Trophoblast cell (in vitro differentiated cells and primary cell): Measurements from ENCODE around the gene RAB44.

ENCODE experiments used
- DNase-seq, 2 donors: peaks; one replicate each; pipeline ENCODE4 v3.0.0-alpha.2; 2016
- H2AFZ ChIP-seq: 2 replicates; pipeline ENCODE4 v1.6.1; 2013; ENCODE audit warnings: low read length, moderate library complexity, mild to moderate bottlenecking; ENCODE audit not compliant: insufficient read depth, poor library complexity
- H2AK5ac ChIP-seq: 2 replicates; pipeline ENCODE4 v1.6.1; 2013; ENCODE audit warnings: mild to moderate bottlenecking, low read length
- H2BK120ac ChIP-seq: 2 replicates; pipeline ENCODE4 v1.6.1; 2013; ENCODE audit warnings: low read length, mild to moderate bottlenecking, moderate library complexity; ENCODE audit not compliant: insufficient read depth, poor library complexity
- H2BK12ac ChIP-seq: 2 replicates; pipeline ENCODE4 v1.6.1; 2013; ENCODE audit warnings: mild to moderate bottlenecking, low read length, moderate library complexity
- H2BK5ac ChIP-seq: 2 replicates; pipeline ENCODE4 v1.6.1; 2013; ENCODE audit warnings: low read length, low read depth, moderate library complexity, mild to moderate bottlenecking; ENCODE audit not compliant: poor library complexity
- H3K14ac ChIP-seq: 2 replicates; pipeline ENCODE4 v1.6.1; 2013; ENCODE audit warnings: mild to moderate bottlenecking, low read length
- H3K18ac ChIP-seq: 2 replicates; pipeline ENCODE4 v1.6.1; 2013; ENCODE audit warnings: mild to moderate bottlenecking, low read length
- H3K23ac ChIP-seq: 2 replicates; pipeline ENCODE4 v1.6.1; 2013; ENCODE audit warnings: low read length
- H3K27ac ChIP-seq: 2 replicates; pipeline ENCODE4 v1.5.1; 2013; ENCODE audit warnings: low read depth, mild to moderate bottlenecking, inconsistent platforms, low read length, moderate library complexity
- H3K27me3 ChIP-seq: 2 replicates; pipeline ENCODE4 v1.6.1; 2013; ENCODE audit warnings: inconsistent platforms, mild to moderate bottlenecking, low read length, moderate library complexity; ENCODE audit not compliant: insufficient read depth
- H3K36me3 ChIP-seq, 2 experiments: 1 replicate in 1 of 2; 2 replicates in 1 of 2; pipeline ENCODE4 v1.6.1; 2013; ENCODE audit warnings: low read length in 2 of 2, mild to moderate bottlenecking in 2 of 2, moderate library complexity in 1 of 2; ENCODE audit not compliant: insufficient read depth in 2 of 2, control insufficient read depth in 1 of 2
- H3K4ac ChIP-seq: 2 replicates; pipeline ENCODE4 v1.6.1; 2013; ENCODE audit warnings: low read depth, mild to moderate bottlenecking, low read length, moderate library complexity
- H3K4me1 ChIP-seq, 2 experiments: 1 replicate in 1 of 2; 2 replicates in 1 of 2; pipeline ENCODE4 v1.6.1; 2013; ENCODE audit warnings: low read length in 2 of 2, mild to moderate bottlenecking in 2 of 2, moderate library complexity in 1 of 2; ENCODE audit not compliant: insufficient read depth in 2 of 2, control insufficient read depth in 1 of 2
- H3K4me2 ChIP-seq: 2 replicates; pipeline ENCODE4 v1.6.1; 2013; ENCODE audit warnings: inconsistent platforms, mild to moderate bottlenecking, low read length, moderate library complexity
- H3K4me3 ChIP-seq: 2 replicates; pipeline ENCODE4 v1.5.1; 2013; ENCODE audit warnings: mild to moderate bottlenecking, low read depth, low read length, inconsistent platforms
- H3K79me1 ChIP-seq: one replicate; pipeline ENCODE4 v1.6.1; 2013; ENCODE audit warnings: low read length
- H3K79me2 ChIP-seq: 2 replicates; pipeline ENCODE4 v1.6.1; 2013; ENCODE audit warnings: low read length, mild to moderate bottlenecking; ENCODE audit not compliant: control insufficient read depth, insufficient read depth, poor library complexity
- H3K9ac ChIP-seq: 2 replicates; pipeline ENCODE4 v1.6.1; 2013; ENCODE audit warnings: mild to moderate bottlenecking, low read length
- H3K9me3 ChIP-seq: 2 replicates; pipeline ENCODE4 v1.6.1; 2013; ENCODE audit warnings: low read depth, mild to moderate bottlenecking, control low read depth, inconsistent platforms, low read length; ENCODE audit not compliant: insufficient read depth
- H4K12ac ChIP-seq: 2 replicates; pipeline ENCODE4 v1.6.1; 2013; ENCODE audit warnings: low read depth, mild to moderate bottlenecking, low read length, moderate library complexity
- H4K8ac ChIP-seq: 2 replicates; pipeline ENCODE4 v1.6.1; 2013; ENCODE audit warnings: low read depth, mild to moderate bottlenecking, low read length, moderate library complexity
- H4K91ac ChIP-seq: one replicate; pipeline ENCODE4 v1.6.1; 2013; ENCODE audit warnings: low read depth, mild to moderate bottlenecking, low read length, moderate library complexity
- WGBS: extraction: QIAGEN DNeasy Blood & Tissue Kit; methylation state at CpG from one replicate; pipeline ENCODE4 v1.1.7; 2013; ENCODE audit warnings: missing lambda C conversion rate; ENCODE audit not compliant: insufficient read length, insufficient coverage; ENCODE audit errors: extremely low coverage; 5-methylcytosine and 5-hydroxymethylcytosine counted together

Gene RAB44

DNA sequence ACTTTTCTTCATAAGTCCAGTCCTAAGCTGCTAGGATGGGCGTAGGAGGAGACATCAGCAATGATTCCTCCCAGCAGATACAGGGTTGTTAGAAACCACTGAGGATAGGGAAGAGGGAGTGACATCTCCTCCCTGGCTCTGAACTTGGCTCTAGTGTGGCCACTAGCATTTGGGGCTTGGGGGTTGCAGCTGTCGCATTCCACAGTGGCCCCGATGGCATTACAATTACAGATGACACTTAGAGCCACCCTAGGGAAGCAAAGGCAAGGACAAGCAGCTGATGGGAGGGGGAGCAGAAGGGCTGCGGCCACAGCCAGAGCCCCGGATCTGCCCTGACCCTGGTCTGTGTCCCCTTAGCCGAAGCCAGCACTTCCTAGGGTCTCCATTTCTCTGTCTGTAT is 28.6 kb upstream of the RAB44 start:
- no peaks in the 10 kb centered on the region for H3K9me3 ChIP-seq
- H3K79me1 ChIP-seq, result peaks cover 24% of the 10 kb centered on the region
- no peak for DNase-seq
- WGBS, result no CpG with 5 or more reads among the region's 6 CpGs
- H3K4me3 ChIP-seq, result no peak overlapping the region
- H3K4me2 ChIP-seq, result no peak overlapping the region
- peak overlapping the region; percentile 33 for H3K18ac ChIP-seq
- H3K27ac ChIP-seq, result no peak overlapping the region
- H3K79me2 ChIP-seq, result peaks cover 2% of the 10 kb centered on the region
- H3K9ac ChIP-seq, result no peak overlapping the region
- H3K14ac ChIP-seq, result peak overlapping the region; percentile 55
- no peak overlapping the region for H2BK5ac ChIP-seq
- H2BK12ac ChIP-seq, result peak overlapping the region; percentile 98
- H4K8ac ChIP-seq, result no peak overlapping the region
- H3K23ac ChIP-seq, result no peak overlapping the region
- peak overlapping the region; percentile 74 for H2BK120ac ChIP-seq
- H3K4me1 ChIP-seq, result peaks cover 8 to 11% of the 10 kb centered on the region in 2 experiments
- no peak overlapping the region for H3K4ac ChIP-seq
- no peaks in the 10 kb centered on the region for H3K36me3 ChIP-seq
- H3K27me3 ChIP-seq, result no peaks in the 10 kb centered on the region
- H2AFZ ChIP-seq, result no peak overlapping the region
- peak overlapping the region; percentile 95 for H2AK5ac ChIP-seq
- peak overlapping the region; percentile 72 for H4K91ac ChIP-seq
- peak overlapping the region; percentile 5 for H4K12ac ChIP-seq

DNA sequence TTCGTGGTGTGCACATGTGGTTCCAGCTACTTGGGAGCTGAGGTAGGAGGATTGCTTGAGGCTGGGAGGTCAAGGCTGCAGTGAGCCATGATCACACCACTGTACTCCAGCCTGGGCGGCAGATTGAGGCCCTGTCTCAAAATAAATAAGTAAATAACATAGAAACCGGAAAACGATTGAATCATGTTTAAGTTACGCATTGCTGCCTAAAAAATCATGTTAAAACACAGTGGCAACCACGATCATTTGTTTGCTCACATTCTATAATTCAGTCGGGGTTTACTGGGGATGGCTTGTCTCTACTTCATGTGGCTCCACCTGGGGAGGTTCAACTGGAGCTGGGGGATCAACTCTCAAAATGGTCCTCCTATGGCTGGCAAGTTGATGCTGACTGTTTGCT is 27.4 kb upstream of the RAB44 start:
- peaks cover 2% of the 10 kb centered on the region for H3K79me2 ChIP-seq
- H3K79me1 ChIP-seq, result peaks cover 24% of the 10 kb centered on the region
- no peak overlapping the region for H3K4ac ChIP-seq
- no peak overlapping the region for H4K12ac ChIP-seq
- H2BK5ac ChIP-seq, result no peak overlapping the region
- H3K27me3 ChIP-seq, result no peaks in the 10 kb centered on the region
- H3K9ac ChIP-seq, result no peak overlapping the region
- H3K4me3 ChIP-seq, result no peak overlapping the region
- no peaks in the 10 kb centered on the region for H3K36me3 ChIP-seq
- H2AK5ac ChIP-seq, result no peak overlapping the region
- H3K9me3 ChIP-seq, result no peaks in the 10 kb centered on the region
- H2BK12ac ChIP-seq, result peak overlapping the region; percentile 17
- no peak overlapping the region for H3K14ac ChIP-seq
- no CpG with 5 or more reads among the region's 7 CpGs for WGBS
- no peak overlapping the region for H3K4me2 ChIP-seq
- H2AFZ ChIP-seq, result no peak overlapping the region
- no peak overlapping the region for H3K27ac ChIP-seq
- no peak overlapping the region for H3K18ac ChIP-seq
- DNase-seq, result no peak
- H4K91ac ChIP-seq, result no peak overlapping the region
- no peak overlapping the region for H2BK120ac ChIP-seq
- H4K8ac ChIP-seq, result no peak overlapping the region
- peaks cover 8 to 11% of the 10 kb centered on the region in 2 experiments for H3K4me1 ChIP-seq
- H3K23ac ChIP-seq, result no peak overlapping the region

DNA sequence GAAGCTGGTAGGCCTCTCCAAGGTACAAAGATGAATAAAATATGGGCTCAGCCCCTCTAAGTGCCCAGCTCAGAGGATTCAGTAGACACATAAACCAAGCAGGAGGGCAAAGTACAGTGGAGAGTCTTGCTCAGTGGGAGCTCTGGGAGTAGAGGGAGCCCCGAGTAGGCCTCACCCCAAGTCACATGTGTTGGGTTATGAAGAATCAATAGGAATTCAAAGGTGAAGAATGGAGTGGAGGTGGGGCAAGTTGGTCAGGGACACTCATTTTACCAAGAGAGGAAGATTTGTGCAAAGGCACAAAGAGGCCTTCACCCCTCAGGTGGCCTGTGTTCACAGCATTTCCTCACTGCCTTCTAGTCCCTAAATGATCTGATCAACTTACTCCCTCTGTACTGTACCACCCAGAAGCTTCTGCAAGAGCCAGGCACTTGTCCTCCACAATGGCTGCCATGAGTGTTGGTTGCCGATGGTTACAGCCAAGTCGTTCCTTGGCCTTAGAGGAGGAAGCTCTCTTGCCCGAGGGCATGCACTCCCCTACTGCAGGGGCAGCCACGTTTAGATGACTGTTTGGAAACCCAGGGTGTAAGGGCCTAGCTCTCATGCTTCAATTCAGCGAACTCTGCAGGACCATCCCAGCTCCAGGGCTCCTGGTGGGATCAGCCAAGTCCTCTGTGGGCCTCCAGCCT is 25.8 kb upstream of the RAB44 start:
- H3K36me3 ChIP-seq, result no peaks in the 10 kb centered on the region
- no peak overlapping the region for H3K4me3 ChIP-seq
- no peak overlapping the region for H2BK120ac ChIP-seq
- no peak overlapping the region for H3K4ac ChIP-seq
- H3K9me3 ChIP-seq, result no peaks in the 10 kb centered on the region
- no peaks in the 10 kb centered on the region for H3K27me3 ChIP-seq
- WGBS, result no CpG with 5 or more reads among the region's 6 CpGs
- H3K14ac ChIP-seq, result no peak overlapping the region
- no peak overlapping the region for H2BK5ac ChIP-seq
- peak overlapping the region; percentile 12 for H2BK12ac ChIP-seq
- H4K12ac ChIP-seq, result no peak overlapping the region
- H2AK5ac ChIP-seq, result no peak overlapping the region
- no peak overlapping the region for H4K8ac ChIP-seq
- H3K4me1 ChIP-seq, result peaks cover 10 to 12% of the 10 kb centered on the region in 2 experiments
- DNase-seq, result no peak
- no peak overlapping the region for H3K27ac ChIP-seq
- no peak overlapping the region for H3K9ac ChIP-seq
- no peak overlapping the region for H3K23ac ChIP-seq
- H3K18ac ChIP-seq, result no peak overlapping the region
- H3K4me2 ChIP-seq, result no peak overlapping the region
- no peak overlapping the region for H2AFZ ChIP-seq
- no peak overlapping the region for H4K91ac ChIP-seq
- H3K79me2 ChIP-seq, result peaks cover 2% of the 10 kb centered on the region
- peaks cover 29% of the 10 kb centered on the region for H3K79me1 ChIP-seq

DNA sequence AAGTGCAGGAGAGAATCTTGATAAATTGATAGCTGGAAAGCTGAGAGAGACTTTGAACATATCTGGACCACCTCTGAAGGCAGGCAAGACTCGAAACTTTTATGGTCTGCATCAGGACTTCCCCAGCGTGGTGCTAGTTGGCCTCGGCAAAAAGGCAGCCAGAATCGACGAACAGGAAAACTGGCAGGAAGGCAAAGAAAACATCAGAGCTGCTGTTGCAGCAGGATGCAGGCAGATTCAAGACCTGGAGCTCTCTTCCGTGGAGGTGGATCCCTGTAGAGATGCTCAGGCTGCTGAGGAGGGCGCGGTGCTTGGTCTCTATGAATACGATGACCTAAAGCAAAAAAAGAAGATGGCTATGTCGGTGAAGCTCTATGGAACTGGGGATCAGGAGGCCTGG is 23.7 kb upstream of the RAB44 start:
- Histone ChIP-seq H3K4me2 (no peak overlapping the region), H2AK5ac (peak overlapping the region; percentile 38), H3K79me1 (peaks cover 29% of the 10 kb centered on the region), H4K91ac (peak overlapping the region; percentile 32), H3K4ac (no peak overlapping the region), H2BK5ac (no peak overlapping the region), H2BK120ac (peak overlapping the region; percentile 10), H3K4me3 (no peak overlapping the region), H3K27me3 (no peaks in the 10 kb centered on the region), H4K8ac (no peak overlapping the region), H3K18ac (no peak overlapping the region), H3K79me2 (peaks cover 5% of the 10 kb centered on the region), H3K27ac (no peak overlapping the region), H2AFZ (no peak overlapping the region), H3K36me3 (no peaks in the 10 kb centered on the region), H3K9me3 (no peaks in the 10 kb centered on the region), H3K4me1 (peaks cover 19% of the 10 kb centered on the region in 2 experiments), H4K12ac (no peak overlapping the region), H3K14ac (no peak overlapping the region), H2BK12ac (peak overlapping the region; percentile 56), H3K23ac (no peak overlapping the region), H3K9ac (no peak overlapping the region)
- no CpG with 5 or more reads among the region's 10 CpGs for WGBS
- no peak for DNase-seq
